Endothelial cell (in vitro differentiated cells): ENCODE measurements around the gene ZMYM4. TPM values are rescaled to one million over a fixed set of nuclear protein-coding genes. Genes with fewer than 3 reads are reported as not detected.

Source experiments
- DNase-seq: peaks from one replicate; pipeline ENCODE4 v3.0.0; 2021; ENCODE audit warnings: low spot score
- H3K27ac Mint-ChIP-seq: one replicate; pipeline ENCODE4 v1.8.0; 2021; ENCODE audit warnings: mixed read lengths, inconsistent platforms; ENCODE audit not compliant: unreplicated experiment
- H3K27me3 Mint-ChIP-seq: one replicate; pipeline ENCODE4 v1.8.0; 2021; ENCODE audit warnings: mild to moderate bottlenecking, moderate library complexity, mixed read lengths, inconsistent platforms; ENCODE audit not compliant: unreplicated experiment
- H3K36me3 Mint-ChIP-seq: one replicate; pipeline ENCODE4 v1.8.0; 2021; ENCODE audit warnings: mild to moderate bottlenecking, low read depth, mixed read lengths, inconsistent platforms; ENCODE audit not compliant: unreplicated experiment
- H3K4me1 Mint-ChIP-seq: one replicate; pipeline ENCODE4 v1.8.0; 2021; ENCODE audit warnings: mild to moderate bottlenecking, mixed read lengths, inconsistent platforms; ENCODE audit not compliant: unreplicated experiment
- H3K4me3 Mint-ChIP-seq: one replicate; pipeline ENCODE4 v1.8.0; 2021; ENCODE audit warnings: mild to moderate bottlenecking, mixed read lengths, inconsistent platforms; ENCODE audit not compliant: unreplicated experiment
- H3K9me3 Mint-ChIP-seq: one replicate; pipeline ENCODE4 v1.8.0; 2021; ENCODE audit warnings: mixed read lengths, inconsistent platforms; ENCODE audit not compliant: unreplicated experiment
- total RNA-seq: library from RNA; stranded (reverse); fragmentation: NEBNext Ultra II Directional; extraction: Animal tissue kit (Norgen Biotek cat#: 25700); gene quantifications from one replicate; pipeline ENCODE4 v1.2.1, GENCODE V29; 2021; ENCODE audit not compliant: unreplicated experiment
- TF ChIP-seq, protein P1 (sequence below): fragments of 200-600 bp; sonication (generic); IDR thresholded peaks from one replicate; pipeline ENCODE4 v1.5.0; 2021; ENCODE audit warnings: antibody characterized with exemption; ENCODE audit not compliant: unreplicated experiment

The ZMYM4 gene
- total RNA-seq, 1 donor from 2014 or later: 102 TPM

DNA sequence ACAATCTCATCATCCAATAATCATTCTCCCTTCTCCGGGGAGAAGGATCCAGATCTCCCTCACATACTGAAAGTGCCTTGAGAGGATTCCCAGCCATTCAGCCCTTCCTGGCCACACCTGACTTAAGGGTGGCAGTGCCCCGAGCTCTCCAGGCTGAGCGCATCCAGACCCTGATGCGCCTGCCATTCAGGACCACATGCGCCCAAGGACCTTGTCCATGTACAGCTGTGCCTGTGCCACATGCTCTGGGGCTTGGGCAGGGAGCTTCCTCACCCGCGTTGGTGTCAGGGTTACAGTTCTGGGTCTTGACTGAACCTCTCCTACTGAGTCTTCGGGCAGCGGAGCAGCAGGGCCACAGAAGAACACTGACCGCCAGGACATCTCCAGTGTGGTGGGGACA is 167.6 kb downstream of the ZMYM4 start:
- Mint-ChIP-seq H3K27me3 (peaks cover 28% of the 10 kb centered on the region), H3K9me3 (no peaks in the 10 kb centered on the region), H3K4me1 (peaks cover 20% of the 10 kb centered on the region), H3K36me3 (peaks cover 48% of the 10 kb centered on the region), H3K4me3 (no peak overlapping the region), H3K27ac (no peak overlapping the region)
- TF ChIP-seq, protein P1, sequence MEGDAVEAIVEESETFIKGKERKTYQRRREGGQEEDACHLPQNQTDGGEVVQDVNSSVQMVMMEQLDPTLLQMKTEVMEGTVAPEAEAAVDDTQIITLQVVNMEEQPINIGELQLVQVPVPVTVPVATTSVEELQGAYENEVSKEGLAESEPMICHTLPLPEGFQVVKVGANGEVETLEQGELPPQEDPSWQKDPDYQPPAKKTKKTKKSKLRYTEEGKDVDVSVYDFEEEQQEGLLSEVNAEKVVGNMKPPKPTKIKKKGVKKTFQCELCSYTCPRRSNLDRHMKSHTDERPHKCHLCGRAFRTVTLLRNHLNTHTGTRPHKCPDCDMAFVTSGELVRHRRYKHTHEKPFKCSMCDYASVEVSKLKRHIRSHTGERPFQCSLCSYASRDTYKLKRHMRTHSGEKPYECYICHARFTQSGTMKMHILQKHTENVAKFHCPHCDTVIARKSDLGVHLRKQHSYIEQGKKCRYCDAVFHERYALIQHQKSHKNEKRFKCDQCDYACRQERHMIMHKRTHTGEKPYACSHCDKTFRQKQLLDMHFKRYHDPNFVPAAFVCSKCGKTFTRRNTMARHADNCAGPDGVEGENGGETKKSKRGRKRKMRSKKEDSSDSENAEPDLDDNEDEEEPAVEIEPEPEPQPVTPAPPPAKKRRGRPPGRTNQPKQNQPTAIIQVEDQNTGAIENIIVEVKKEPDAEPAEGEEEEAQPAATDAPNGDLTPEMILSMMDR: no peak
- DNase-seq: no peak

DNA sequence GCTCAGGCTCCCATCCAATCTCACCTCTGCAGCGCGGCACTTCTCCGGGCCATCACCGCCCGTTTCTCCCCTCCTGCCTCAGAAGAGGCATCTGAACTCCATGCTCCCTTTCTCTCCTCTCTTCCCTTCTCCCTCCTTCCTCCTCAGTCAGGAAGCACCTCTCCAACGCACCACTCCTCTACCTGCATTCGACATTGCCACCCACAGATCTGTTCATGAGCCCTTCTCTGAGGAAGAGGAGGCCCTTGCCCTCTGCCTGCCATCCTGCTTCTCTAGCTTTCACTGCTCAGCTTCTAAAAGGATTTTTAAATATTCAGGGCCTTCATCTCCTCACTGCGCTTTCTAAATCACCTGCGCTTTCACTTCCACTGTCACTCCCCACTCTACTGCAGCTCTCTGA is 168.7 kb downstream of the ZMYM4 start:
- peak overlapping the region; percentile 65 for H3K27ac Mint-ChIP-seq
- H3K27me3 Mint-ChIP-seq: peaks cover 28% of the 10 kb centered on the region

DNA sequence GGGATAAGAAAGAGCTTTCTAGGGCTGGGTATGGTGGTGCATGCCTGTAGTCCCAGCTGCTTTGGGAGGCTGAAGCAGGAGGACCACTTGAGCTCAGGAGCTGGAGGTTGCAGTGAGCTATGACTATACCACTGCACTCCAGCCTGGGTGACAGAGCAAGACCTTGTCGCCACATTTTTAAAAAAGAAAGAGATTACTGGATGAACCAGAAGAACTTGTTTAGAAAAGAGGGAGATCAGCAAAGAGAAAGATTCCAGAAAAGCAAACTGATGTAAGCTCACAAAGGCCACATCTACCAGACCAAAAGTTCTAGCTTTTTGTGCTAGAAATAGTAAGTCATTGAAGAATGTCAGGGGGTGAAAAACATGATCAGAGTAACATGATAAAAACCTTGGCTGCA is 171.1 kb downstream of the ZMYM4 start:
- Mint-ChIP-seq H3K4me1 (peaks cover 22% of the 10 kb centered on the region), H3K4me3 (no peak overlapping the region), H3K27ac (no peak overlapping the region), H3K27me3 (peaks cover 20% of the 10 kb centered on the region), H3K36me3 (peaks cover 44% of the 10 kb centered on the region), H3K9me3 (no peaks in the 10 kb centered on the region)
- TF ChIP-seq, protein P1: no peak
- no peak for DNase-seq

More for the DNA sequence above, 168.7 kb downstream of the ZMYM4 start:
- peak overlapping the region; percentile 35 for H3K4me3 Mint-ChIP-seq
- H3K36me3 Mint-ChIP-seq: peaks cover 52% of the 10 kb centered on the region
- DNase-seq: no peak
- TF ChIP-seq, protein P1: no peak
- H3K9me3 Mint-ChIP-seq: no peaks in the 10 kb centered on the region
- H3K4me1 Mint-ChIP-seq: peaks cover 22% of the 10 kb centered on the region

DNA sequence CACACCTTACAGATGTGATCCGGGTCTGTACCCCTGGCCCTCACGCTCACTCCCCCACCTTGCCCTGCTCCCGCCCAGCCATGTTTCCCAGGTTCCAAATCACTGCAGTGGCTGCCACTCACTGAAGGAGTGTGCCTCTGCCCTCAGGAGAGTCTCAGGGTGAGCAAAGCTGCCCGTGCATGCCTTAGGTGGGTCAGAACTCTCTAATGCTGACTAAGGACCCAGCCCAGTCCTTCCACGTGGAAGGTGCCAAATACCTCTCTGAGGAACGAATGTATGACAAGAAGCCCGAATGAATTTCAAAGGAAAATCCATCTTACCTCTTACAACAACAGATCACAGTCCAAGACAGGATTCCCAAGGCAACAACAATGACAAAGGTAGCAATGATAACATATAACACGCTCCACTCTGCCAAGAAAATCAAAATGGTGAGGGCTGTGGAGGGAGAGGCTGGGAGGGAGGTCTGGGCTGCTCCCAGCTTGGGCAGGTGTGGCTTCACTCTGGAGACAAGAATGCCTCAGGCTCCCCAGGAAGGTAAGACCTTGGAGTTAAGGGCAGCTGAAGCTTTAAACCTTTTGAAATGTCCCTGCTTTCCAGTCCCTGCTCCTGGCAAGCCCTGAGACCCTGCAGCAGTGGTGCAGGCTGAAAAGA is 173.5 kb downstream of the ZMYM4 start:
- Mint-ChIP-seq H3K4me3 (no peak overlapping the region), H3K36me3 (peaks cover 31% of the 10 kb centered on the region), H3K27ac (no peak overlapping the region), H3K27me3 (peaks cover 8% of the 10 kb centered on the region), H3K9me3 (no peaks in the 10 kb centered on the region), H3K4me1 (peaks cover 21% of the 10 kb centered on the region)
- TF ChIP-seq, protein P1: no peak
- no peak for DNase-seq

DNA sequence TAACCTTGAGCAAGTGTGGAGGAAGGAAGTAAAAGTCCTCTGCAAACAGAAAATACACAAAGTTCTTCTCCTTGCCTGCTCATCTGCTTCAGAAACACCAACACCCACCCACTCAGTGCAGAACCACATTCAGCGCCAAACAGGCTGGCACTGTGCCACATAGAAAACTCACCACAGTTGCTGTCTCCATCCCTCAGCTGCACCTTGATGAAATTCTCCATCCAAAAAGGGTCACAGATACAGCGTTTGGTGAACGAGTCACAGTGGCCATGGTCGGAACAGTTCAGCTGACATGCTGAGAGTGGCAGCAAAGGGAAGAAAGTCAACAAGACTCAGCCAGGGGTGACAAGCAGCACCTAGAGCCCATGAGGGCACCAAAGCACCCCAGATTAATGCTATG is 174.2 kb downstream of the ZMYM4 start:
- Mint-ChIP-seq H3K4me3 (no peak overlapping the region), H3K27me3 (peaks cover 5% of the 10 kb centered on the region), H3K36me3 (peaks cover 25% of the 10 kb centered on the region), H3K4me1 (peaks cover 15% of the 10 kb centered on the region), H3K9me3 (no peaks in the 10 kb centered on the region), H3K27ac (no peak overlapping the region)
- TF ChIP-seq, protein P1: no peak
- no peak for DNase-seq
